GM18498 (cell line): Measurements from ENCODE around the gene KIAA1755.

ENCODE experiments used
- ATAC-seq: cut with Tn5 transposase; IDR thresholded peaks from one replicate; pipeline ENCODE4 v1.9.1; 2021; ENCODE audit warnings: mild to moderate bottlenecking, moderate library complexity; ENCODE audit not compliant: unreplicated experiment

Gene KIAA1755

GRCh38 chr20:38209054-38209675, 51.4 kb downstream of the KIAA1755 start:
- ATAC-seq = no peak

DNA sequence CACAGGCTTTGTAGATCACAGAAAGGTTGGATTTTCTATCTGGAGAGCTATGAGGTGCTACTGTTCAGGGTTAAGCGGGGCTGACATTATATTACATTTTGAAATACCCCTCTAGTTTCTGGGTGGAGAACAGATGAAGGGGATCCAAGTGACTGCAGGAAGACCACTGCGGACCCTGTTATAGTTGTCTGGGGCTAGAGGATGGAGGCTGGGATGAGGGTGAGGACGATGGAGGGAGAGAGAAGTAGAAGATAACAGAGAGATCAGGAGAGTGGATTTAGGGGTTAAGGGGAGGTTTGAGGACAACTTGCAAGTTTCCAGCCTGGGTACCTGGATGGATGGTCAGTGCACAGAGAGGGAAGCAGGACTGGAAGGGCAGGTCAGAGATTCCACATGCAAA, 52.0 kb downstream of the KIAA1755 start:
- no peak for ATAC-seq

DNA sequence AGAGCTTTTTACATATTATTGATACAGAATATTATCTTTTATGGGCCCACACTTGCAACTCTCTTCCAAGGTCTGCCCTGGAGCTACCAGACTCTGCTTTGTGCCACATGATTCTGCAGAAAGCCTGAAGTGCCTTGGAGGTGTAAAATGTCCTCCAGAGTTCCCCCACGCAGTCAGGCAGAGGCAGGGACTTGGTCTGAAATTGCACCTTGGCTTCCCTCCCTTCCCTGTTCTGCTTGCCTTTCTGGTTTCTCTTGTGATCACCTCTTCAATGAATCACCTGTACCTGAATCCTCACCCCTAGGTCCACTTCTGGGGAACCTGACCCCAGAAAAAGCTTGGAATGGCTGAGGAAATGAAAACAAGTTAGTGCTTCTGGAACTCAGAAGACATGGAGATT, 52.4 kb downstream of the KIAA1755 start:
- no peak for ATAC-seq

DNA sequence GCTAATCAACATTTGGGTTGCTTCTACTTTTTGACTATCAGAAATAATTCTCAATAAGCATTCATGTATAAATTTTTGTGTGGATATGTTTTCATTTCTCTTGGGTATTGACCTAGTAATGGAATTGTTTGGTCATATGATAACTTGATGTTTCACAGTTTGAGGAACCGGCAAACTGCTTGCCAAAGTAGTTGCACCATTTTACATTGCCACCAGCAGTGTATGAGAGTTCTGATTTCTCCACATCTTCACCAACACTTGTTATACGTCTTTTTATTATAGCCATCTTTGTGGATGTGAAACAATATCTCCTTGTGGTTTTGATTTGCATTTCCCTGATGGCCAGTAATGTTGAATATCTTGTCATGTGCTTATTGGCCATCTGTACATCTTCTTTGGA, 52.9 kb downstream of the KIAA1755 start:
- no peak for ATAC-seq

DNA sequence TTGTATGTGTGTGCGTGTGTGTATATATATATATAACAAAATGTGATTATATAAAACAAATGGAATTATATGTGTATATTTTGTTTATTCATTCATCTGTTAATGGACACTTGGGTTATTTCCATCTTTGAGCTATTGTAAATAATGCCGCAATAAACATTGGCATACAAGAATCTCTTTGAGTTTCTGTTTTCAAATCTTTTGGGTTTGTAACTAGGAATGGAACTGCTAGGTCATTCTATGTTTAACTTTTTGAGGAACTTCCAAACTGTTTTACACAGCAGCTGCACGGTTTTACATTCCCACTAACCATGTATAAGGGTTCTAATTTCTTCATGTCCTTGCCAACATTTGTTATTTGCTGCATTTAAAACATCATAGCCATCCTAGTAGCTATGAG, 55.5 kb downstream of the KIAA1755 start:
- no peak for ATAC-seq

DNA sequence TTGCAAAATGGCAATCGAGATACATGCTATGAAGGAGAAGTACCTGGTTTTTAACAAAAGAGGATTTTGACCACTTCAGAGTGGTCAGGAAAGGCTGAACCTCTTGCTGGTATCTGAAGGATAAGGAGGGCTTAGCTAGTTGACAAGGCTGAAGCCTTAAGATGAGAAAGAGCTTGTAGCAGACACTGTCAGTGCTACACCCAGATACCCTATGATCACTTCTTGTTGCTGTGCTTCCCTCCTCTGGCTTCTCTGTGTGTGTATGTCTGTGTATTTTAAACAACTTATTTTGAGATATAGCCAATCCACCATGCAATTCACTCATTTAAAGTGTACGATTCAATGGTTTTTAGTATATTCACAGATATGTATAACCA, 56.6 kb downstream of the KIAA1755 start:
- no peak for ATAC-seq

DNA sequence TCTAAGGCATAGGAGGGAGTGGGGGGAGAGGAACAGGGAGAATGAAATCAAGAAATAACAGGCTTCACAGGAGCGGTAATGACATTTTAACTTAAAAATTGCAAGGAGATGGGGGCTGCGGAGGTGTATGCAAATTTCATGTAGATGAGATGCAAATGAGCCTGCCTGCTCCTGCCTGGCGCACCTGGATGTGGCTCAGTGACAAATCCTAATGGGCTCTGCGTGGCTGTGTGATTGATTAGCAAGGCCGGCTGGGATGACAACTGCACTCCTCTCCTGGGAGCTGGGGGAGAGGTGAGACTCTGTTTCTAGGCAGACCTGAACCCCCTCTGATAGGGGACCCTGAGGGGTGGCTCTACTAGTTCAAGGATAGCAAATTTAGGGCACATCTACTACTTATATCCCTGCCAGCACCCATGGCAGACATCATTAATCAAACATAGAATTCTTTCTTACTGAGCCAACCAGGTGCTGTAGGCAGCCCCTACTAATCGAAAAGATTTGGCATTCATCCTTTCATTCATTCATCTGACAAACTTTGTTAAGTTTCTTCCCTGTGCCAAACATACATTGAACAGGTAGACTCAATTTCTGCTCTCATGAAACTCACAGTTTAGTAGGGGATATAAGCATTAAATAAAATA, 57.1 kb downstream of the KIAA1755 start:
- no peak for ATAC-seq

GRCh38 chr20:38202982-38203293, 57.6 kb downstream of the KIAA1755 start:
- ATAC-seq = no peak

GRCh38 chr20:38202153-38202981, 58.2 kb downstream of the KIAA1755 start:
- ATAC-seq = no peak

DNA sequence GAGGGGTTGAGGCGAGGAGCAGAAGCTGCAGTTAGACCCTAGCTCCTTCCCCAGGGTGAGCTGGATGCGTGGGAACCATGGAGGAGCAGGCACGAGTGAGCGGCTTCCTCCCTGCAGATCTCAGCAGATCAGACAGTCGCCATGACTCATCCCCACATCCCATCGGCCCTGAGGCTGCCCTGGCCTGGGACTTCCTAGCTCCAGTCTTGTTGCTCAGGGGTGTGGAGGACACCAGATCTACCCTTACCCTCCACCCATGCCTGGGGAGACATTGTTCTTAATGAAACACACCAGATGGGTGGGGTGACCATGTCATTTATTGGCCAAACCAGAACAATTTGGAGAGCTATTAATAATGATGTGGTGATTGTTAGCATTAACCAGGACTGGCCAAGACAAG, 59.2 kb downstream of the KIAA1755 start:
- no peak for ATAC-seq

DNA sequence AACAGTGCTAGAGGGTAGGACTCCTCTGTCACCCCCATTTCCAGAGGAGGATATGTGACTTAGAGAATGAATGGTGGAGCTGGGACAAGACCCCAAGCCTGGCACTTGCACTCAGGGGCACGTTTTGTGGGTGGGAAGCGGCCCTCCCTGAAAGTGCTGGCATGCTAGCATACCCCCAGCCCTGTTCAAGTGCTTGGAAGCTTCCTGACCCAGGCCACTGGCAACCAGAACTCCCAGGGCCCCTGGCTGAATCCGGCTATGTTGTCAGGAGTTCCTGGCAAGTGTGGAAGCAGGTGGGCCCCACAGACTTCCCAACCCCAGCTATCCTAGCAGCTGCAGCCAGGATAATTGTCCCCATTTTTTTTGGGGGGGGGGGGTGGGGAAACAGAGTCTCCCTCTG, 59.9 kb downstream of the KIAA1755 start:
- no peak for ATAC-seq

GRCh38 chr20:38199501-38200390, 60.8 kb downstream of the KIAA1755 start:
- no peak for ATAC-seq

- no peak for ATAC-seq
These were observed 62.2 kb downstream of the KIAA1755 start for GRCh38 chr20:38198238-38198861.

DNA sequence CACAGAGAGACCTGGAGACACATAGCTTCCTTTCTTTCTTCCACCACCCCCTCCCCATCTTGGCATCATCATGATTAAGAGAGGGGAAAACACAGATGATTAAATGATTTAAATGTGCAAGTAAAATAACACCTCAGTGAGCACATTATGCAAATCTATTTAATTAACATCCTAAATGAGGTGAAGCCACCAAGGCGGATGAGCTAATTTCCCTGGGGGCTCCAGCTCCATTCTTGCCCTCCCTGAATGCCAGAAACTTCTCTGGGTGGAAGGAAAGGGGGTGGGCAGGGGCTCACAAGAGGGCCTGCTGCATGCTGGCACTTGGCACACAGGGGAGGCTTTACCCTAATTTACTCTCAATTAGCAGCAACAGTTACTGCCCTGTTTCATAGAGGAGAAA, 62.9 kb downstream of the KIAA1755 start:
- no peak for ATAC-seq

DNA sequence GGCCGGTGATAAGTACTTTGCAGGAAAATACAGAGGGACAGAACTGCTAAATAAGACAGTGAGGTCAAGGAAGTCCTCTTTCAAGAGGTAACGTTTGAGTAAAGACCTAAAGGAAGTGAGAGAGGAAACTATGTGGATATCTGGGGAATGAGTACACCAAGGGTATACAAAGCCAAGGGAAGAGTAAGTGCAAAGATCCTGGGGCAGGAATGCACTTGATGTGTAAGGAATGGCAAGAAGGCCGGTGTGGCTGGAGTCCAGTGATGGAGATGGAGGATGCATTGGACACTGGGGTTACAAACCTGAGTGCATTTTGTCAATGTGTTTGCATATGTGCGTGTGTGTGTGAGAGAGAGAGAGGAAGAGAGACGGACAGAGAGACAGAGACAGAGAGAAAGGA, 63.3 kb downstream of the KIAA1755 start:
- ATAC-seq = no peak

GRCh38 chr20:38196592-38196991, 63.9 kb downstream of the KIAA1755 start:
- no peak for ATAC-seq

- ATAC-seq = no peak
These were observed 64.5 kb downstream of the KIAA1755 start for GRCh38 chr20:38196076-38196475.

DNA sequence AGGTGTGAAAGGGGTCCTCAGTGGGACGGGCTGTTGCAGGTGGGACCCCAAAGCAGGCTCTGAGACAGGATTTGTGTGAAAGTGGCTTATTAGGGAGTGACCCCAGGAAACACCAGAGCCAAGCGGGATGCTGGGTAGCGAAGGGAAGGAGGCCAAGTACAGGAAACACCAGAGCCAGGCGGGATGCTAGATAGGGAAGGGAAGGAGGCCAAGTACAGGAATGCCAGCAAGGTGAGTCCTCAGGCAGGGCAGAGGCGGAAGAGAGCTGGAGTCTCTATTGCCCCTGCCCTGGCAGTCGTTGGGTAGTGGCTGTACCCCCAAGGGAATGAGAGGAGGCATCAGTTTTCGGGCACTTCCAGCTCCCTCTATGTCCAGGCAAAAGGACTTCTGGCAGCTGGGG, 65.0 kb downstream of the KIAA1755 start:
- ATAC-seq = no peak

GRCh38 chr20:38194971-38195504, 65.5 kb downstream of the KIAA1755 start:
- ATAC-seq = no peak

- ATAC-seq = no peak
These were observed 66.9 kb downstream of the KIAA1755 start for GRCh38 chr20:38193586-38194105.
